Transverse colon (tissue), 4 donors: ENCODE results near the gene PYGM. TPM values are rescaled to one million over a fixed set of nuclear protein-coding genes. Genes with fewer than 3 reads are reported as not detected.

Experiments used
- DNase-seq: peaks from one replicate; pipeline ENCODE4 v3.0.0-alpha.2; 2019
- H3K27ac ChIP-seq, 4 donors: fragments of 200-600 bp; sonication (generic); 2 replicates each; pipeline ENCODE4 v1.5.1; 2016 to 2018; ENCODE audit warnings: inconsistent platforms in 4 of 4
- H3K27me3 ChIP-seq: fragments of 200-600 bp; sonication (generic); 2 replicates; pipeline ENCODE4 v1.5.1; 2017; ENCODE audit warnings: inconsistent platforms
- H3K36me3 ChIP-seq, 4 donors: fragments of 200-600 bp; sonication (generic); 2 replicates each; pipeline ENCODE4 v1.5.1; 2017 to 2019; ENCODE audit warnings: inconsistent platforms in 4 of 4
- H3K4me1 ChIP-seq, 4 donors: fragments of 200-600 bp; sonication (generic); 2 replicates each; pipeline ENCODE4 v1.5.1; 2017 to 2020; ENCODE audit warnings: inconsistent platforms in 4 of 4
- H3K4me3 ChIP-seq, 4 donors: fragments of 200-600 bp; sonication (generic); 1 replicate in 1 of 4; 2 replicates in 3 of 4; pipeline versions ENCODE4 v1.5.1 to v1.6.1; 2017 to 2019; ENCODE audit warnings: inconsistent platforms in 4 of 4
- H3K9me3 ChIP-seq, 2 donors: fragments of 200-600 bp; sonication (generic); 2 replicates each; pipeline ENCODE4 v1.5.1; 2017 to 2019; ENCODE audit warnings: inconsistent platforms in 2 of 2
- CTCF ChIP-seq, 5 experiments: fragments of 200-600 bp in 3 of 5; fragments of 450-650 bp in 2 of 5; sonication (generic) in 3 of 5; IDR thresholded peaks; 1 replicate in 2 of 5; 2 replicates in 3 of 5; pipeline ENCODE4 v1.5.1; 2016 to 2017; ENCODE audit warnings: antibody characterized with exemption in 5 of 5, inconsistent platforms in 3 of 5, mild to moderate bottlenecking in 2 of 5, moderate library complexity in 1 of 5
- EP300 ChIP-seq: sonication (generic); formaldehyde crosslinking; IDR thresholded peaks from one replicate; pipeline ENCODE4 v1.6.1; 2017; ENCODE audit warnings: antibody characterized with exemption, low read depth
- POLR2A ChIP-seq: fragments of 450-650 bp; IDR thresholded peaks from one replicate; pipeline ENCODE4 v1.6.1; 2016; ENCODE audit warnings: antibody characterized with exemption, mild to moderate bottlenecking, moderate library complexity
- POLR2AphosphoS5 ChIP-seq, 3 donors: sonication (generic); formaldehyde crosslinking; IDR thresholded peaks; one replicate each; pipeline ENCODE4 v1.6.1; 2016; ENCODE audit warnings: antibody characterized with exemption in 3 of 3
- WGBS, 2 donors: methylation state at CpG; one replicate each; pipeline ENCODE4 v1.1.5; 2018; ENCODE audit warnings: low coverage in 1 of 2; 5-methylcytosine and 5-hydroxymethylcytosine counted together
- in situ Hi-C, 4 donors: fragments of 200-750 bp; cut with MboI; loops; one replicate each; pipeline versions ENCODE4 v1.15.0 to v1.15.1; 2017; ENCODE audit warnings: low sequenced_read_pairs in 3 of 4, low pct_ligation_motif_present in 1 of 4, low pct_unique_long_range_greater_than_20kb in 1 of 4
- intact Hi-C: fragments of 100-400 bp; cut with DNase I; formaldehyde crosslinking; loops from one replicate; pipeline ENCODE4 v1.15.1; 2023; ENCODE audit warnings: low total_unique reads
- total RNA-seq, 4 donors: library from RNA; depleted of rRNA; stranded (reverse); fragments of >200 nt; gene quantifications; one replicate each; pipeline ENCODE4 v1.1.0, GENCODE V29; 2016

The PYGM gene
- total RNA-seq, 4 donors from 2014 or later = 1.2 to 7.9 (median 2.2) TPM

DNA sequence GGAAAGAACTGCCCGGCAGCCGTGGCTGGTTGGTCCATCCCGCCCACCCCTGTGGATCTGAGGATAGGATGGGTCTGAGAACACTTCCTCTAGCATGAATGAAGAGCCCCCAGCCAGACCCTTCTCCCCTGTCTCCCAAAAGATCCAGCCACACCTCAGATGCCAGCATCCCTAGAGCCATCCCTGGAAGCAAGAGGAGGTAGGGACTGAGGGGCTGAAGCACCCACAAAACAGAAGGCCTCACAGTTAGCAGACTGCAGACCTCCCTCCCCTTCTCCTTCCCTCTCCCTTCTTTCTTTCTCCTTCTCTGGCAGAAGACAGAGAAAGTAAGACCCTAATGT, 38.4 kb downstream of the PYGM start:
- Histone ChIP-seq H3K36me3 (no peaks in the 10 kb centered on the region), H3K4me3 (no peak overlapping the region), H3K4me1 (peaks cover 0 to 7% (median 2%) of the 10 kb centered on the region in 4 donors), H3K9me3 (no peaks in the 10 kb centered on the region), H3K27ac (no peak overlapping the region), H3K27me3 (peaks cover 53% of the 10 kb centered on the region)
- 50% methylated on average over 3 of the region's 3 CpGs; no CpG with 5 or more reads in 1 of the 2 donors for WGBS, 2 donors
- DNase-seq = no peak
- intact Hi-C loops = no loop called here
- no peak for TF ChIP-seq POLR2A
- TF ChIP-seq EP300 = no peak
- no peak for TF ChIP-seq CTCF (IDR thresholded peaks at IDR 0.05)
- TF ChIP-seq POLR2AphosphoS5 (IDR thresholded peaks at IDR 0.05) = no peak
- in situ Hi-C loops = no loop called here

DNA sequence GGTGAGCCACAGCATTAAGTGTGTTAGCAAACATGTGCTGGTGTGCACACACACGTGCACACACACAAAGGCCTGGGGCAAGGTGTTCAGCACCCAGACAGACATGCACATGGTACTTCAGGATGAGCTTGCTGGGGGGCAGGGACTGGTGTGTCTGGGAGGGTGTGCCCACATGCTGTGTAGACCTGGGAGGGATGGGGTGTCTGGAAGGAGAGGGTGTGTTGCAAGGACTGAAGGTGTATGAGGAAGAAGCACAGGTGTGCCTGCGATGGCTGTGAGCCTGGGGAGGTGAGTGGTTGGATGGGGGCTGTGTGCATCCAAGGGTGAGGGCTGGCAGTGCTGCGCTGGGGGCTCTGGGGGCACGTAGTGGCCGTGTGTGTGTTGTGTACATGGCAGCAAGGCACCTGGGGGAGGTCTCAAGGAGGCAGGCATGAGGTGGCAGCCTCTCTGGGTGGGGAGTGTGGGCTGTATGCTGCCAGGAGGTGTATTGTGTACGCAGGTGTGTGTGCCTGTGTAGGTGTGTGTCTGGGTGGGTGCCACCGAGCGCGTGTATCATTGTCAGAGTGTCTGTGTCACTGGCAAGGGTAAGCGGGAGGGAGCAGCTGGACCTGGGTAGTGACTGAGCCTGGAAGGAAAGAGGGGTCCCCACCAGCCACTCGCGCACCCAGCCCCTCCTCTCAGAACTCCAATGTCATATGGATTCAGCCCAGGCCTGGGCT, 39.0 kb downstream of the PYGM start:
- no peak overlapping the region for H3K4me3 ChIP-seq
- H3K9me3 ChIP-seq = no peaks in the 10 kb centered on the region
- TF ChIP-seq POLR2AphosphoS5 (IDR thresholded peaks at IDR 0.05) = no peak
- TF ChIP-seq POLR2A = no peak
- TF ChIP-seq EP300 = no peak
- no peak for TF ChIP-seq CTCF (IDR thresholded peaks at IDR 0.05)
- H3K27me3 ChIP-seq = peaks cover 58% of the 10 kb centered on the region
- peaks cover 0 to 7% (median 2%) of the 10 kb centered on the region in 4 donors for H3K4me1 ChIP-seq
- no peak overlapping the region for H3K27ac ChIP-seq
- intact Hi-C loops = no loop called here
- WGBS, 2 donors = 56 to 62% methylated on average over 5 to 12 of the region's 12 CpGs
- DNase-seq = no peak
- no peaks in the 10 kb centered on the region for H3K36me3 ChIP-seq
- in situ Hi-C loops = no loop called here

DNA sequence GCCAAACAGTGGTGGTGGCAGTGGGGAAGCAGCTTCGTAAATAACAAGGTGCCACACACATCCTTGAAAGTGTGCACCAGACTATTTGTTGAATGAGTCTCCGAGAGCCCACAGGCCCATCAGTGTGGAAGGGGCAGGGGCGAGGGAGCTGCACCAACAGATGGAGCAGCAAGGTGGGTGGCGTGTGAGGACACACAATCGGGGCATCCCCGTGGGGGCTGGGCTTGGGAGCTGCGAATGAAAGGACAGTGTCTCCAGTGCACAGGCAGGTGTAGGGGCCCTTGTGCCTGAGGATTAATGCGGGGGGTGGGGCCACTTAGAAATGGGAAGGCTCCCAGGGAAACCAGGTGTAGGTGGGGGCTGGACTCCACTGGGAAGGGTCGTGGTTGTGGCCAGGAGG, 39.6 kb downstream of the PYGM start:
- in situ Hi-C loops = no loop called here
- no peaks in the 10 kb centered on the region for H3K9me3 ChIP-seq
- H3K27ac ChIP-seq = no peak overlapping the region
- intact Hi-C loops = no loop called here
- WGBS, 2 donors = 50 to 70% methylated on average over 2 to 9 of the region's 9 CpGs
- peaks cover 0 to 7% (median 2%) of the 10 kb centered on the region in 4 donors for H3K4me1 ChIP-seq
- peaks cover 65% of the 10 kb centered on the region for H3K27me3 ChIP-seq
- no peaks in the 10 kb centered on the region for H3K36me3 ChIP-seq
- no peak for TF ChIP-seq CTCF (IDR thresholded peaks at IDR 0.05)
- no peak for TF ChIP-seq POLR2A
- TF ChIP-seq POLR2AphosphoS5 (IDR thresholded peaks at IDR 0.05) = no peak
- TF ChIP-seq EP300 = no peak
- DNase-seq = no peak
- no peak overlapping the region for H3K4me3 ChIP-seq

GRCh38 chr11:64719406-64719805, 40.4 kb downstream of the PYGM start:
- peaks cover 0 to 7% (median 2%) of the 10 kb centered on the region in 4 donors for H3K4me1 ChIP-seq
- H3K36me3 ChIP-seq = no peaks in the 10 kb centered on the region
- no peaks in the 10 kb centered on the region for H3K9me3 ChIP-seq
- no peak overlapping the region for H3K27ac ChIP-seq
- TF ChIP-seq POLR2A = no peak
- no peak for TF ChIP-seq POLR2AphosphoS5 (IDR thresholded peaks at IDR 0.05)
- no peak for TF ChIP-seq EP300
- TF ChIP-seq CTCF (IDR thresholded peaks at IDR 0.05) = no peak
- WGBS, 2 donors = 77 to 78% methylated on average over 3 to 10 of the region's 10 CpGs
- intact Hi-C loops = no loop called here
- H3K27me3 ChIP-seq = peaks cover 72% of the 10 kb centered on the region
- H3K4me3 ChIP-seq = no peak overlapping the region
- DNase-seq = no peak
- in situ Hi-C loops = no loop called here
